Astrocyte (in vitro differentiated cells and primary cell): ENCODE measurements around the gene COL19A1.

ENCODE experiments used
- EZH2 ChIP-seq: IDR thresholded peaks from 2 replicates; pipeline ENCODE4 v1.6.1; 2012; ENCODE audit warnings: mild to moderate bottlenecking, low read length, inconsistent platforms; ENCODE audit not compliant: insufficient read depth
- TF ChIP-seq, protein P1 (sequence below): IDR thresholded peaks from 2 replicates; pipeline ENCODE4 v1.5.1; 2011; ENCODE audit warnings: low read depth, mild to moderate bottlenecking, inconsistent platforms, low read length, moderate library complexity; ENCODE audit not compliant: insufficient read depth

DNA sequence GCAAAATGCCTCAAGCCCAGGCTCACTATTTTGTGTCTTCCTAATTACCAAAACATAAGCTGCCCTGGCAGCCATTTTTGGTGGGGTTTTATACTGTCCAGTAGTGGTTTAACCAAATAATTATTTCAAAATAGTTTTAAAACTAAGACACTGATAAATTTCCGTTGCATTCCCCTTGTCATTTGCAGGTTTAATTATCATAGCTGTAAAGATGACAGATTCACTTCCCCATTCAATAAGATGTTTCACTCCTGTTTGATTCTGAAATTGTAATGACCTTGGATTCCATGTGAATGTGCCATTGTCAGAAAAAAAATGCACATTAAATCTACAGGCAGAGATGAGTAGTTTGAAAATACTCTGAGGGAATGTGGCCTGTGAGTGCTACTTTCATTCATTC, 264.5 kb downstream of the COL19A1 start:
- TF ChIP-seq, protein P1, sequence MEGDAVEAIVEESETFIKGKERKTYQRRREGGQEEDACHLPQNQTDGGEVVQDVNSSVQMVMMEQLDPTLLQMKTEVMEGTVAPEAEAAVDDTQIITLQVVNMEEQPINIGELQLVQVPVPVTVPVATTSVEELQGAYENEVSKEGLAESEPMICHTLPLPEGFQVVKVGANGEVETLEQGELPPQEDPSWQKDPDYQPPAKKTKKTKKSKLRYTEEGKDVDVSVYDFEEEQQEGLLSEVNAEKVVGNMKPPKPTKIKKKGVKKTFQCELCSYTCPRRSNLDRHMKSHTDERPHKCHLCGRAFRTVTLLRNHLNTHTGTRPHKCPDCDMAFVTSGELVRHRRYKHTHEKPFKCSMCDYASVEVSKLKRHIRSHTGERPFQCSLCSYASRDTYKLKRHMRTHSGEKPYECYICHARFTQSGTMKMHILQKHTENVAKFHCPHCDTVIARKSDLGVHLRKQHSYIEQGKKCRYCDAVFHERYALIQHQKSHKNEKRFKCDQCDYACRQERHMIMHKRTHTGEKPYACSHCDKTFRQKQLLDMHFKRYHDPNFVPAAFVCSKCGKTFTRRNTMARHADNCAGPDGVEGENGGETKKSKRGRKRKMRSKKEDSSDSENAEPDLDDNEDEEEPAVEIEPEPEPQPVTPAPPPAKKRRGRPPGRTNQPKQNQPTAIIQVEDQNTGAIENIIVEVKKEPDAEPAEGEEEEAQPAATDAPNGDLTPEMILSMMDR: no peak
- no peak for TF ChIP-seq EZH2
